ENCODE results near the gene SCG2. TPM values are rescaled to one million over a fixed set of nuclear protein-coding genes. Genes with fewer than 3 reads are reported as not detected.

The SCG2 gene
- total RNA-seq, 1 donor from 2014 or later: 5.6 TPM

DNA sequence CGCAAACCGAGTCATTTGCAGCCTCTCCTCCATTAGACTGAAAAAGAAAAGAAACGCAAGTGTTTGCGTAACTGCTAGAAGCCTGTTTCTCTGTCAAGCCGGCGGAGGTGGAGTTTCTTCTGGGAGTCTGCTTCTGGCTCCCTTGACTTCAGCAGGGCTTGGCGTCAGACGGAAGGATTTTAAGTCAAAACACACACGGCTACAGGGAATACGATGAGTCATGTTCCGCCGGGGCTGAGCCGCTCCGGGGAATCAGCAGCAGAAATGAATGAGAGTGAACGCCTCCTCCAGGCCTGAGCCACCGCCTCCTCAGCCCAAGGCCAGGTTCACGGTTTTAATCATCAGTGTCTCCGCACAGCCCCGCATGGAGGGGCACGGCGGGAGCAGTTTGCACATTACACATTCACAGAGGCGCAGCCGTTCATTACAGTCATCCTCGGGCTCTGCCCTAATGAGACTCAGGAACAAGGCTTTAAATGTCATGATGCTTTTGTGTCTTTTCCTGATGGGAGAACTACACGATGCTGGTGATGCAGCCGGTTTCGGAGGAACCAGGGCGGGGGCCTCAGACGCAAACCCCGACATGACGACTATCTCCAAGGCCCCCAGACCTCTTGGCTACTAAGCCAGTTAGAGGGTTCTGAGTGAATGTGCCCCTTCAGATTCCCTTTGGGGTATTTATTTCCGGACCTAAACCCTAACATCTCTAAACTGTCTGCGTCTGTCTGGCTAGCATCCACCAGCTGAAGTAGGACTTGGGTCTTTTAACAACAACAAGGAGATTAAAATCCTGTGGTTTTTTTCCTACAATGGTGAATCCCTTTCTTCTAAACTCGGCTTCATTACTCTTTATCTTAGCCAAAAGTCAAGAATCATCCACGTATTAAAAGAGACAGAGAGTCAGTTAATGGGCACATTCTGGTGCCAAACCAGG is 11.1 kb upstream of the SCG2 start:
- Histone ChIP-seq H3K79me2 (ENCODE audit: insufficient read depth, low read length) (no peaks in the 10 kb centered on the region), H2AFZ (ENCODE audit: low read depth, low read length) (peak overlapping the region; percentile 90), H3K9ac (ENCODE audit: low read length) (peak overlapping the region; percentile 77), H3K4me2 (ENCODE audit: low read length) (peak overlapping the region; percentile 87), H3K27me3 (ENCODE audit: insufficient read depth, low read length) (no peaks in the 10 kb centered on the region), H3K9me3 (ENCODE audit: insufficient read depth, low read depth, low read length) (no peaks in the 10 kb centered on the region), H4K20me1 (ENCODE audit: insufficient read depth, low read length) (no peaks in the 10 kb centered on the region), H3K27ac (ENCODE audit: low read depth, low read length) (peak overlapping the region; percentile 82), H3K36me3 (ENCODE audit: insufficient read depth, low read length) (no peaks in the 10 kb centered on the region), H3K4me3 (ENCODE audit: insufficient read depth, low read depth, low read length) (peak overlapping the region; percentile 51), H3K4me1 (ENCODE audit: insufficient read depth, low read length) (peaks cover 8% of the 10 kb centered on the region)
- peaks cover 13% of the 10 kb centered on the region for H3K27me3 Mint-ChIP-seq (ENCODE audit: low read depth, unreplicated experiment)
- peak; percentile 49 for FAIRE-seq
- no peak for TF ChIP-seq EZH2 (IDR thresholded peaks at IDR 0.05; ENCODE audit: insufficient read depth, low read length)
- TF ChIP-seq, protein P1, sequence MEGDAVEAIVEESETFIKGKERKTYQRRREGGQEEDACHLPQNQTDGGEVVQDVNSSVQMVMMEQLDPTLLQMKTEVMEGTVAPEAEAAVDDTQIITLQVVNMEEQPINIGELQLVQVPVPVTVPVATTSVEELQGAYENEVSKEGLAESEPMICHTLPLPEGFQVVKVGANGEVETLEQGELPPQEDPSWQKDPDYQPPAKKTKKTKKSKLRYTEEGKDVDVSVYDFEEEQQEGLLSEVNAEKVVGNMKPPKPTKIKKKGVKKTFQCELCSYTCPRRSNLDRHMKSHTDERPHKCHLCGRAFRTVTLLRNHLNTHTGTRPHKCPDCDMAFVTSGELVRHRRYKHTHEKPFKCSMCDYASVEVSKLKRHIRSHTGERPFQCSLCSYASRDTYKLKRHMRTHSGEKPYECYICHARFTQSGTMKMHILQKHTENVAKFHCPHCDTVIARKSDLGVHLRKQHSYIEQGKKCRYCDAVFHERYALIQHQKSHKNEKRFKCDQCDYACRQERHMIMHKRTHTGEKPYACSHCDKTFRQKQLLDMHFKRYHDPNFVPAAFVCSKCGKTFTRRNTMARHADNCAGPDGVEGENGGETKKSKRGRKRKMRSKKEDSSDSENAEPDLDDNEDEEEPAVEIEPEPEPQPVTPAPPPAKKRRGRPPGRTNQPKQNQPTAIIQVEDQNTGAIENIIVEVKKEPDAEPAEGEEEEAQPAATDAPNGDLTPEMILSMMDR (IDR thresholded peaks at IDR 0.05; ENCODE audit: insufficient read depth, low read depth, low read length): no peak
- H3K36me3 Mint-ChIP-seq (ENCODE audit: low read depth, unreplicated experiment): no peaks in the 10 kb centered on the region
- peak overlapping the region; percentile 72 for H3K4me3 Mint-ChIP-seq (ENCODE audit: unreplicated experiment)
- H3K9me3 Mint-ChIP-seq (ENCODE audit: unreplicated experiment): peaks cover 4% of the 10 kb centered on the region
- peaks cover 17% of the 10 kb centered on the region for H3K4me1 Mint-ChIP-seq (ENCODE audit: low read depth, unreplicated experiment)
- H3K27ac Mint-ChIP-seq (ENCODE audit: unreplicated experiment): peak overlapping the region; percentile 96
- DNase-seq (ENCODE audit: low read depth): peak; percentile 99

DNA sequence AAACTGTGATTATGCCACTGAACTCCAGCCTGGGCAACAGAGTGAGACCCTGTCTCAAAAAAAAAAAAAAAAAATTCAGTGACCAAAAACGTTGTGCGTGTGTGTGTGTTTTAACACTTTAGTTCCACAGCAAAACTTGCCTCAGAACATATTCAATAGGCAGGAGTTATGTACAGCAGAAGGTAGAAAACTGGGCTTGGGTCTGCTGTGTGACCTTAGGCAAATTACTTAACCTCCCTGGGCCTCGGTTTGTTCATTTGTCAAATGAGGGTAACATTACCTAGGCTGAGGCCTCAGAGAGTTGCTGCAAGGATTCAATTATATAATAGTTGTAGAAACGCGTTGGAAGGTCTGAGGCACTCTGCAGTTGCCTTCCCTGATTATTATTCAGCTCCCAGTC is 10.3 kb upstream of the SCG2 start:
- H2AFZ ChIP-seq (ENCODE audit: low read depth, low read length): peak overlapping the region; percentile 90

More for the DNA sequence above, 10.3 kb upstream of the SCG2 start:
- TF ChIP-seq, protein P1 (IDR thresholded peaks at IDR 0.05; ENCODE audit: insufficient read depth, low read depth, low read length): no peak
- no peak for TF ChIP-seq EZH2 (IDR thresholded peaks at IDR 0.05; ENCODE audit: insufficient read depth, low read length)
- no peak for DNase-seq (ENCODE audit: low read depth)
- H3K4me1 Mint-ChIP-seq (ENCODE audit: low read depth, unreplicated experiment): peaks cover 15% of the 10 kb centered on the region
- Histone ChIP-seq H3K4me2 (ENCODE audit: low read length) (peak overlapping the region; percentile 87), H3K9ac (ENCODE audit: low read length) (peak overlapping the region; percentile 77), H3K9me3 (ENCODE audit: insufficient read depth, low read depth, low read length) (no peaks in the 10 kb centered on the region), H4K20me1 (ENCODE audit: insufficient read depth, low read length) (no peaks in the 10 kb centered on the region), H3K4me3 (ENCODE audit: insufficient read depth, low read depth, low read length) (peak overlapping the region; percentile 51), H3K79me2 (ENCODE audit: insufficient read depth, low read length) (no peaks in the 10 kb centered on the region), H3K27me3 (ENCODE audit: insufficient read depth, low read length) (no peaks in the 10 kb centered on the region), H3K4me1 (ENCODE audit: insufficient read depth, low read length) (peaks cover 8% of the 10 kb centered on the region), H3K36me3 (ENCODE audit: insufficient read depth, low read length) (no peaks in the 10 kb centered on the region), H3K27ac (ENCODE audit: low read depth, low read length) (peak overlapping the region; percentile 82)
- peaks cover 7% of the 10 kb centered on the region for H3K27me3 Mint-ChIP-seq (ENCODE audit: low read depth, unreplicated experiment)
- peaks cover 4% of the 10 kb centered on the region for H3K9me3 Mint-ChIP-seq (ENCODE audit: unreplicated experiment)
- peak; percentile 9 for FAIRE-seq
- peak overlapping the region; percentile 96 for H3K27ac Mint-ChIP-seq (ENCODE audit: unreplicated experiment)
- no peaks in the 10 kb centered on the region for H3K36me3 Mint-ChIP-seq (ENCODE audit: low read depth, unreplicated experiment)
- no peak overlapping the region for H3K4me3 Mint-ChIP-seq (ENCODE audit: unreplicated experiment)
